DLD1 (cell line): Measurements from ENCODE around the gene RPL10.
"Not testable (repeated sequence)": the region's sequence is repeated elsewhere in the genome, so short reads cannot be mapped to it uniquely, and the experiment has no call there.

Source experiments
- in situ Hi-C: cut with HindIII; loops from 2 replicates; pipeline ENCODE4 v1.10.0; 2017; ENCODE audit warnings: low sequenced_read_pairs

RPL10 gene

DNA sequence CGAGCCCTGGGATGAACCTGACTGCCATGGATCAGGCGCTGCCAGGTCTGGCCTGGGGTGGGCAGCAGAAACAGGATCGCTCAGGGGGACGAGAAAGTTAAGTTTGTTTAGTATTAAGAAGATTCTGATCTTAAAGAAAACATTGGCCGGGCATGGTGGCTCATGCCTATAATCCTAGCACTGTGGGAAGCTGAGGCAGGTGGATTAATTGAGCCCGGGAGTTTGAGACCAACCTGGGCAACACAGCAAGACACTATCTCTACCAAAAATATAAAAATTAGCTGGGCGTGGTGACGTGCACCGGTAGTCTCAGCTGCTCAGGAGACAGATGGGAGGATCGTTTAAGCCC, 23.0 kb upstream of the RPL10 start:
- in situ Hi-C loops = no loop called here

DNA sequence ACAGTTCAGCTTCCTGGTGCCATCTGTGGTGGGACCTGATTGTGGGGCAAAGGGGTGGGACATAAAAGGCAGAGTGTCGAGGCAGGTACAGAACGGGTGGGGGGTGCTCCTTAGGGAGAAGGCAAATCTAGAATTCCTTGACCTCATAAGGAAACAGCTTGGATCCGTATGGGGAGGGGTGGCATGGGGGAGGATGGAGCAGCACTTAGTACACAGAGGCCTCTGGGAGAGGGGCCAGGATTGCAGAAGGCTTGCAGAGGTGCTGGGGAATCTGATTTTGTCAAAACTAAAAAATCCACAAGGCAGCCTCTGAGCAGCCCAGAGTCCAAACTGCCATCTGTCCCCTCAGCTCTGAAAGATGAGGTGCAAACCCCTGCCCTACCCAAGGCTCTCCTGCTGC, 21.4 kb upstream of the RPL10 start:
- in situ Hi-C loops = no loop called here

DNA sequence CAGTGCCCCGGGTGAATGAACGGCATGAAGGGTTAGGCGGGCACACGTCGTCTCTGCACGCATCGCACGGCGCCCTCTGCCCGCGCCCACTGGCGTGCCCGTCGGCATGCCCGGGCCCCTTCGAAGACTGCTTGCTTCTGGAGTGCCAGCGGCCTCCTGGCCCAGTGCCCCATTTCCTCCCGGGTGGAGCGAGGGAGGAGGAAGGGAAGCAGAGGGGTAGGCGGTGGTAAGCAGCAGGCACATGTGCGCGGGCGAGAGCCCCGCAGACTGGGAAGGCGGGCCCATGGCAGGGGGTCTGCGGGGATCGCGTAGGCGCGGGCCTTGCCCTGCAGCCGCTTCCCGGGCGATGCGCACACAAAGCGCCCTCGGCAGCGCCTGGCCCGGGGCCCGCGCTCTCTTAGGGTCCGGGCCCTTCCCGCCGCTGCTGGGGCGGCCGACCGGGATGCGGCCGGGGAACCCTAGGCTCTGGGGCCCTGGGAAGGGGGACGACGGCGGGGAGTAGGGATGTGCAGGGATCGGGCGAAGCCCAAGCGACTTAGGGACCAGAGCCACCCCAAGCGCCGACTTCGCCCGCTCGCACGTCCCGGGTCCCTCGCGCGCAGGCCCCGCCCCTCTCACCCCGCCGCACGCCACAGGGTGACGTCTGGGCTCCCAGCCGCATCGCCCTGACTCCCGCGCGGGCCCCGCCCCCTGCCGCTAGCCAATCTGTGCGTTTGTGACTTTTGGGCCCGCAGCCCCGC, 19.9 kb upstream of the RPL10 start:
- in situ Hi-C loops = no loop called here

DNA sequence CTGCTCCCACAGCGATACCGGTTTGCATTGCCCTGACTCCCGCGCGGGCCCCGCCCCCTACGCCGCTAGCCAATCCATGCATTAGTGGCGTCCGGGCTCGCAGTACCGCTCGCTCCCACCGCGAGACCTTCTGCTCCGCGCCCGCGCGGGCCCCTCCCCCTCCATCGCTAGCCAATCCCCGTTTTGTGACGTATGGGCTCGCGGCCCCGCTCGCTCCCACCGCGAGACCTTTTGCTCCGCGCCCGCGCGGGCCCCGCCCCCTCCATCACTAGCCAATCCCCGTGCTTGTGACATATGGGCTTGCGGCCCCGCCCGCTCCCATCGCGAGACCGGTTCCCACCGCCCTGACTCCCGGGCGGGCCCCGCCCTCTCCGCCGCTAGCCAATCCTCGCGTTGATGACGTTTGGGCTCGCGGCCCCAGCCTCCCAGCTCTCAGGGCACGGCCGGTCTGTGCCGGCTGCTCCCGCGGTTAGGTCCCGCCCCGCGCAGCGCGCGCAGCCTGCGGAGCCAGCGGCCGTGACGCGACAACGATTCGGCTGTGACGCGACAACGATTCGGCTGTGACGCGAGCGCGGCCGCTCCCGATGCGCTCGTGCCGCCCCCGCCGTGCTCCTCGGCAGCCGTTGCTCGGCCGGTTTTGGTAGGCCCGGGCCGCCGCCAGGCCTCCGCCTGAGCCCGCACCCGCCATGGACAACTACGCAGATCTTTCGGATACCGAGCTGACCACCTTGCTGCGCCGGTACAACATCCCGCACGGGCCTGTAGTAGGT, 19.2 kb upstream of the RPL10 start, which contains the start of gene EMD:
Gene EMD, plus strand, starts transcription at position 497 of the 770 bp plus-strand sequence. Its CDS starts 190 bp downstream, at position 687.
- in situ Hi-C loops = no loop called here

DNA sequence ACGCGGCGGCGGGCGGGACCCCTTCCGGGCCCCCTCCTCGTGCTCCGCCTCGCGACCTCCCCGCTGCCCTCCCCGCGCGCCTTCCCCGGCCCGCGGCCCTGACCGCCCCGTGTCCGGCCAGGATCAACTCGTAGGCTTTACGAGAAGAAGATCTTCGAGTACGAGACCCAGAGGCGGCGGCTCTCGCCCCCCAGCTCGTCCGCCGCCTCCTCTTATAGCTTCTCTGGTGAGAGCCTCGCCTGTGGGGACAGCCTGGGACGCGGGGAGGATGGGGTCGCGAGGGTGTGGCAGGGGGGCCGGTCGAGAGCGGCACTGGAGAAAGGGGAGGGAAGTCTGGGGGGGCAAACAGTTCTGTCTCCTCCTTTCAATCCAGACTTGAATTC, 18.6 kb upstream of the RPL10 start:
- in situ Hi-C loops = no loop called here

DNA sequence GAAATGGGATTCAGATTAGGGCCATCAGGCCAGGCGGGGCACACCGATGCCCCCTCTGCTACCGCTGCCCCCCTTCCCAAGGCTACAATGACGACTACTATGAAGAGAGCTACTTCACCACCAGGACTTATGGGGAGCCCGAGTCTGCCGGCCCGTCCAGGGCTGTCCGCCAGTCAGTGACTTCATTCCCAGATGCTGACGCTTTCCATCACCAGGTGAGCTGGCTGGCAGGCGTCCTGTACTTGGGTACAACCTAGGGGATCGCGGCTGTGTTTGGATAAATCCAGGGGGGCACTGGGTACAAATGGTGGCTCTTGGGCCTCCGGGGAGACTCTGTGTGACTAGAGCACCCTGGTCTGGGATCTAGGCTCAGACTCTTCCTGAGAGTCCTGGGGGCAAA, 18.0 kb upstream of the RPL10 start:
- in situ Hi-C loops = no loop called here

DNA sequence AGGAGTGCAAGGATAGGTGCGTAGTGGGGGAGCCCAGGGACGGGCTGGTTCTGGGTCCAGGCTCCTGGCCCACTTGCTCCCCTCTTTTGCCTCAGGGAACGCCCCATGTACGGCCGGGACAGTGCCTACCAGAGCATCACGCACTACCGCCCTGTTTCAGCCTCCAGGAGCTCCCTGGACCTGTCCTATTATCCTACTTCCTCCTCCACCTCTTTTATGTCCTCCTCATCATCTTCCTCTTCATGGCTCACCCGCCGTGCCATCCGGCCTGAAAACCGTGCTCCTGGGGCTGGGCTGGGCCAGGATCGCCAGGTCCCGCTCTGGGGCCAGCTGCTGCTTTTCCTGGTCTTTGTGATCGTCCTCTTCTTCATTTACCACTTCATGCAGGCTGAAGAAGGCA, 17.4 kb upstream of the RPL10 start:
- in situ Hi-C loops = no loop called here

DNA sequence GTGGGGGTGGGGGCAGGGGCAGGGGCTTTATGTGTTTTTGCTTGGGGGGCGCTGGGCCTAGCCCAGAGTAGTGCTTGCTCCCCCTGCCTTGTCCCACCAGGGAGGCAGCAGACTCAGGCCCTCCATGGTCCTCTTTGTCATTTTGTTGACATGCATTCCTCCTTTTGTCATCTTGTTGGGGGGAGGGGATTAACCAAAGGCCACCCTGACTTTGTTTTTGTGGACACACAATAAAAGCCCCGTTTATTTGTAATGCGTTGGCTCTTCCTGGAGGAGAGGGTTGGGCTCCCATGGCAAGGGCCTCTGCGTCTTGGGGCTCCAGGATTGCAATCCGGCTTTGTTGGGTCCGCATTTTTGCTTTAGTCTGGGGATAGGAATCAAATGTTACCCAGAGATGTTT, 16.9 kb upstream of the RPL10 start:
- in situ Hi-C loops = no loop called here

DNA sequence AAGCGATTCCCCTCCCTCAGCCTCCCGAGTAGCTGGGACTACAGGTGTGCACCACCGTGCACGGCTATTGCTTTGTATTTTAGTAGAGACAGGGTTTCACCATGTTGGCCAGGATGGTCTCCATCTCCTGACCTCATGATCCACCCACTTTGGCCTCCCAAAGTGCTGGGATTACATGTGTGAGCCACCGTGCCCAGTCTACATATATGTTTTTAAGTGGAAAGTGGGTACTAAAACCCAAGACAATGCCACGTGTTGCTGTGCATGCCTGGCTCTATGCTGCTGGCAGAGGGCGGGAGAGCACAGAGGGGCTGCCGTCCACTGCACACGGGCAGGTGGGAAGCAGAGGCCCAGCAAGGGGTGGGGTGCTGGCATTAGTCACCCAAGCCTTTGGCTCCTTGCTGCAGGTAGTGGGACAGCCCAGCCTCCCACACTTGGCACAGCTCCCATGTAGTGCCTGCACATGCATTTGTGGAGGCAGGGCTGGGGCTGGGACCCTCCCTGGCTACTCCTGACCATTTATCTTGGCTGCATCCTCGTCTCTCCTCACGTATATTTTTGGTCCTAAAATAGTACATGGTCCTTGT, 15.6 kb upstream of the RPL10 start:
- in situ Hi-C loops = no loop called here

DNA sequence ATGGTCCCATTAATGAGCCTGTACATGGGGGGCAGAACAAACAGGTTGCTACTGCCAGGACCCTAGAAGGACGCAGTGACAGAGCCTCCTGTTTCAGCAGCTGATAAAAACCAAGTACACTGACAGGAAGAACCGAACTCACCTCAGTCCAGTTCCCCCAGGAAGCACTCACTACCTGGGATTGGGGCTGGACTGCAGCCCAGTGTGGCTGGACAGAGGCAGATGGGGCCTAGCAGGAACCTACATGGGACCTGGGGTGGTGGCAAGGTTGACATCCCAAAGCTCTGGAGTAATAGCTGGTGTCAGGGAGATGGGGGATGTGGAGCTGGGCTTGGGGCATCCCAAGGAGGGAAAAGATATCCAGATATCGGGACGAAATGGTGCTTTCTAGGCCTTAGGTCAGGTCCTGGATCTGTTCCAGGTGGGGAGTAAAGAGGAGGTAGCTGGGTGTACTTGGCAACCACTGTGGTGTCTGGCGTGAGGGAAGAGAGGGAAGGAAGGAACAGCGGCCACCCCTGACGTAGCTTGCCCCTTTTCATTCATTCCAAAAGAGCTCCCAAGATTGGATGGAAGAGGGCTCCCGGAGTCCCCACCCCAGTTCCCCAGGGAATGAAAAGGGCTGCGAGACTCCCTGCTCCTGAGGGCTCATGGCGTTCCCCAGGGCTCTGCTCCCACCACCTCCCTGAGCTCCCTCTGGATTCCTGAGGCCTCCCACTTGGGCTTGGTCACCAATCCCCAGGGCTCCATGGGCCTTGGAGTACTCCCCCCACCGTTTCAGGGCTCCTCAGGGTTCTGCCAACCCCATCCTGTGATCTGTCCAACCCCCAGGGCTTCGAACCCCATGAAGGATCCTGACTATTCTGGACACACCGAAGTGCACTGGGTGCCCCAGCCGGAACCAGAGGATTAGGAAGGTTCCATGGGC, 14.6 kb upstream of the RPL10 start:
- in situ Hi-C loops = no loop called here

DNA sequence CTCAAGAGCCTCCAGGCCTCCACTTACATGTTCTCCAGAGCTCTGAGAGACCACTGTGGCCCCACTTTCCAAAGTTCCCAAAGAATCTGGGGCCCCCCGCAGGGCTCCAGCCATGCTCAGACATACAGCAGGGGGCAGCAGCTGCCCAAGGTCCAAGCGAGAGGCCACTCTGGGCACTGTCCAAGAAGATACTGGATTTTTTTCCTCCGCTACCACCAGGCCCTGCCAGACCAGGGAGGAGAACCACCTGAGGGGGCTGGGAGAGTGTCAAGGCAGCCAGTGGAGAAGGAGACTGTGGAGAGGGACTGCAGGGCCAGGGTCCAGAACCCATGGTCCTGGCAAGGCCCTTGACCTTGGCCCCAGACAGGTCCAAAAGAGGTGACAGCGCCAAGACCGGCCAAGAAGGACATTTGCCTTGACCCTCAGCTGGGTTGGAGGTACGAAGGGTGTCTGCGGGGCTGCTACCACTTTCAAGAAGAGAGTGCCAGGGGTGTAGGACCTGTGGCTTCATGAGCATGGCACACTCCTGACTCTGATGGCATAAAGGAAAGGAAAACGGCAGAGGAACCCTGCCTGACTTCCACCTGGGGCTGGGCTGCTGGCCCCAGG, 13.8 kb upstream of the RPL10 start:
- in situ Hi-C loops = no loop called here

DNA sequence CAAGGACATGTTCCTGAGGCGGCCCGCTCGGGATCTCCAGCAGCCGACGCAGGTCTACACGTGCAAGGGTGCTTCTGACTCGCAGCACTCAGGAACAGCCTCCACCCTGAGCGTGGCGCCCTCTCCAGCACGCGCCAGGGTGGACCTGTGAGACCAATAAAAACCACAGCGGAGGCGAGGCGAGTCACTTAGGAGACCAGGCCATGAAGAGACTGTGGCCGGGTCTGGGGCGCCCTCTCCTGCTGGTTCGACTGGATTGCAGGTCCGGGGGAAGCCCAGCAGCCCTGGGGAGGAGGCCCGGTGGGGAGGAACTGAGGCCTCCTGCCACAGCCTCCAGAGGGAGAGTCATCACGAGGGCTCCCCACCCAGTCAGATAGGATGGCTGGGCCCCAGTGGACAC, 10.1 kb upstream of the RPL10 start:
- in situ Hi-C loops = not testable (repeated sequence)

DNA sequence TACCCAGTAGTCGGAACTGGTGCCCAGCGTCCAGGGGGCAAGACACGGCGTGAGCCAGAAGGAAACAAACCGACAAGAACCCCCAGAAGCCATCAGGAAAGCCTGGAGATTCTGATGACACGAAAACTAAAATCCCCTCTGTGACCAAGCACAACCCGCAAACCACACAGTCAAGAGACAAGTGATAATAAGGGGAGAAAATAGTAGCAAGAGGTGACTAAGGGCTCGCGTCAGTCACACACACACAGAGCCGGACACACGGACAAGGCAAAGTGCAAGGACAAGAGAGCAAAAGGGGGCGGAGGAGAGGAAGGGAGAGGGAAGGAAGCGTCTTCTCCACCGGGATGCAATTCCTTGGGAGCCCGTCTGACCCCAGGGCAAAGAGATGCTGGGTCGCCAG, 9.5 kb upstream of the RPL10 start:
- in situ Hi-C loops = not testable (repeated sequence)

DNA sequence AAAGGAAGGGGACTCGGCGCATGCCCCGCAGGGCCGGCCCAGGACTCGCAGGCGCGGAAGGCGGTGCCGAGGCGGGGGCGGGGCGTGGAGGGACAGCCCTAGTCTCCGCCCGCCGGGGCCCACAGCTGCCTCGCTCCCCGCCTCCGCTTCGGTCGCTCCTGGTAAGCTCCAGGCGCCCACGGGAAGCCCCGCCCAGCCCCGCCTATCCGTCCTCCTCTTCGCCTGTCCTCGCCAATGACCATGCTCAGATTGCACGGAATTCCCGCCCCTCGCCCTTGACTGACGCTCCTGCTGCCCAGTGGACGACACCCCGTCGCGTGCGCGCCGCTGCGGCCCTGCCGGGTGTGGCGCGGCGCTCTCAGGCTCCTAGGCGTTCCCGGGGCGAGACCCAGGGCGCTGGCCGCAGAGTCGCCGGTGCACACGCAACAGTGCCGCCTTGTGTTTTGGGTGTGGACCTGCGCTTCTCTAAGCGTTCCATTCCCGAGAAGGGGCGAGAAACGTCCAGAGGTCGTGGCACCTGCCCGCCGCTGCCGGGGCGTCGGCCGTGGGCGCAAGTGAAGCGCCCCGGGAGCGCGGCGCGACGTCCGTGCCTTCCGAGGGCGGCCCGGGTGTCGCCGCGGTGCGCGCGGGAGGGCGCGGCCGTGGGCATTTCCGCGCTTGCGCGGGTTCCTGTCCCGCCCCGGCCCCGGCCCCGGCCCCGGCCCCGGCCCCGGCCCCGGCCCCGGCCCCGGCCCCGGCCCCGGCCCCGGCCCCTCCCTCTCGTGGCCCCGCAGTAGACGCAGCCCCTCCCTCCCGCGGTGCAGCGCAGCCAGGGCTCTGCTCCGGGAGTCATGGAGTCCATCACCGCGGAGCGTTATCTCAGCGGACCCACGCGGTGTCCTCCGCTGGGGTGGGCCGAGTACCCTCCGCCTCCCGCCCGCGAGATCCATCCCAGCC, 8.1 kb upstream of the RPL10 start:
- in situ Hi-C loops = not testable (repeated sequence)

DNA sequence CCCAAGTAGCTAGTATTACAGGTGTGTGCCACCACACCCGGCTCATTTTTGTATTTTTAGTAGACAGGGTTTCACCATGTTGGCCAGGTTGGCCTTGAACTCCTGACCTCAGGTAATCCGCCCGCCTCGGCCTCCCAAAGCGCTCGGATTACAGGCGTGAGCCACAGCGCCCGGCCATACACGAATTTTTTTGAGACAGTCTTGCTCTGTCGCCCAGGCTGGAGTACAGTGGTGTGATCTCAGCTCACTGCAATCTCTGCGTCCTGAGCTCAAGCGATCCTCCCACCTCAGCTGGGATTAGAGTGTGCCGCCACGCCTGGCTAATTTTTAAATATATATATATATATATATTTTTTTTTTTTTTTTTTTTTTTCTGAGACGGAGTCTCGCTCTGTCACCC, 1.8 kb upstream of the RPL10 start:
- in situ Hi-C loops = not testable (repeated sequence)

DNA sequence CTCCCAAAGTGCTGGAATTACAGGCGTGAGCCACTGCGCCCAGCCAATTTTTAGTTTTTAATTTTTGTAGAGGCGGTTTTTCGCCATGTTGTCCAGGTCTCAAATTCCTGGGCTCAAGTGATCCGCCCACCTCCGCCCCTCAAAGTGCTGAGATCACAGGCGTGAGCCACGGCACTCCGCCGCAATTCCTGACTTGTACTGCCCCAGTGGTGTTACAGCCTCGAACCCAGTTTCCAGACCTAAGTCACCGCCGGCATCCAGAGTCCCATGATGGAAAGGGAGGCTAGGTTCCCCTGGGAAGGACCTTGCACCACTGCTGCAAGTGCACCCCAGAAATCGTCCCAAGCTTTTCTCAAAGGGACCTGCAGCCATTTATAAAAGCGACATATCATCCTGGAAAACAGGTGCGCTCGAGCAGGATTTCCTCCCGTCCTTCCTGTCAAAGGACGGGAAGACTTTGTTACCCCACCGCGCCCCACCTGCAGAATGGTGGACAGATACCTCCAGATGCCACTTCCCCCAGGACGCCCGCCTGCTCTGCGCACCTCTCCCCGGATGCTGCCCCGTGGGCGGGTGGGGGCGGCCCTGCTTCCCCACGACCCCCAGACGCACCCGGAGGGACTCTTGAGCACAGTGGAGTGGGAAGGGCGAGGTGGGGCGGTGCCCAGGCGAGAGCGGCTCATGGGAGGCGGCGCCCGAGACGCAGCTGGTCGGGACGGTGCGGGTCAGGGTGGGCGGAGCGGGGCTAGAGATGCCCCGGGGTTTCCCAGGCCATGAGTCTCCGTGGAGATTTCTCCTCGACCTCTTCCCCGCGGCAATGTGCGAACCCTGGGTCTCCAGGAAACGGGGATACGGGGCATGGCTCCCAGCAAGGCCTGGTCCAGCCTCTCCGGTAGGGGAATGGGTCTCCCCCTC, 947 bp upstream of the RPL10 start:
- in situ Hi-C loops = no loop called here

DNA sequence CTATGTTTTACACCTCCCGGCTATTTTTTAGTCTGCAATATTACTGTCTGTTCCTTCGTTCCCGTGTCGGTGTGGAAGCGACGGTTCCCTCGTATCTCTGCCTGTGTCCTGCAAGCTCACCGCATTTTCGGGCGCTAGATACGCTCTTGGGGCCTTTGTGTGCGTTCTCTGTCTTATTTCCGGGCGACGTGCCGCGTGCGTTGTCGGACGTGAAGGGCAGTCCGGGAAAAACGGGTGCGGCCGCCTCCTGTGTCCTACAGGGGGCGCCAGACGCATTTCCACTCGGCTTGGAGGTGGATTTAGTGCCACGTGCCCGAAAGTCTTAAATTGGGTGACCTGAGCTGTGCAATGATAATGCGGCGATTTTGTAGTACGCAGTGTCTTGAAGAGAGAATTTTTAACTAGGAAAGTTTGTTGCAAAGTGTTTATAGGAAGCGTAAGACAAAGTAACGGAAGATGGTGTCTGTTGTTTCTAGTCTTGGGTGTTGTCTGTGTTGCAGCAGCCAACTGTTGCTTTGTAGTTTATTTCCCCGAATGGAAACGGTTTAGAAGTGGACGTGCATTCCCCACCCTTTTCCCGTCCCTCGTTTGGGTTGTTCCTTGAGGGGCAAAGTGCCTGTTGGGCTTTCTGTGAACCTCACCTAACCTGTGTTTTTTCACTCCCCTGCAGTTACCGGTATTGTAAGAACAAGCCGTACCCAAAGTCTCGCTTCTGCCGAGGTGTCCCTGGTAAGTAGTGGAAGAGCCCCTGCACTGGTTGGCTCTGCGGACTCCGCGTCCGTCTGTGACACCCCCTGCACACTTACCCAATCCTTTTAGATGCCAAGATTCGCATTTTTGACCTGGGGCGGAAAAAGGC, 720 bp downstream of the RPL10 start:
- in situ Hi-C loops = no loop called here
